K562 (cell line): ENCODE data around the gene ANKRD44. TPM values are rescaled to one million over a fixed set of nuclear protein-coding genes. Genes with fewer than 3 reads are reported as not detected.

Source experiments
- ATAC-seq: fragments of 200-7000 bp; cut with Tn5 transposase; 3 replicates; pipeline ENCODE4 v1.9.1; 2020; ENCODE audit warnings: moderate library complexity
- BruUV-seq: library from RNA; stranded (reverse); fragments of 400-500 nt; replicated peaks from 2 replicates; lab custom pipeline; 2021; lab: Mats Ljungman, UMichigan
- CTCF ChIA-PET: fragments of 300-600 bp; formaldehyde crosslinking; extraction: SDS; loops from one replicate; lab custom pipeline; 2021; ENCODE audit warnings: low intra/inter-chr PET ratio; lab: Yijun Ruan, JAX
- POLR2A ChIA-PET: fragments of 300-600, 350-650 bp; sonication (Branson Sonifier 250); formaldehyde crosslinking; extraction: SDS; loops from one replicate; lab custom pipeline; 2021; ENCODE audit warnings: antibody characterized with exemption, inconsistent platforms; lab: Yijun Ruan, JAX
- DNase-seq, 4 experiments: peaks; one replicate each; pipeline versions ENCODE4 v3.0.0 to v3.0.0-alpha.2; 2011 to 2018; ENCODE audit warnings: low spot score in 3 of 4, mixed read lengths in 3 of 4; ENCODE audit errors: extremely low read depth in 1 of 4
- FAIRE-seq: peaks from 2 replicates; lab custom pipeline; 2011; peaks lifted over from hg19 to GRCh38; lab: Jason Lieb, UNC
- H2AFZ ChIP-seq: 2 replicates; pipeline ENCODE4 v1.6.0; 2011; ENCODE audit warnings: low read depth, low read length, control low read depth, inconsistent platforms
- H3K27ac ChIP-seq: fragments of 200-600 bp; 3 replicates; pipeline ENCODE4 v1.8.0; 2011; ENCODE audit warnings: low read depth, mild to moderate bottlenecking, control low read depth, inconsistent platforms, low read length, moderate library complexity, mixed read lengths; ENCODE audit errors: extremely low read depth
- H3K27me3 ChIP-seq, 2 experiments: fragments of 300-600 bp in 1 of 2; 2 replicates in 1 of 2; 3 replicates in 1 of 2; pipeline versions ENCODE4 v1.6.0 to v1.8.0; 2011; ENCODE audit warnings: inconsistent platforms in 2 of 2, low read length in 2 of 2, mild to moderate bottlenecking in 1 of 2, mixed read lengths in 1 of 2, moderate library complexity in 1 of 2; ENCODE audit not compliant: control insufficient read depth in 2 of 2, insufficient read depth in 2 of 2
- H3K36me3 ChIP-seq: fragments of 300-600 bp; 3 replicates; pipeline ENCODE4 v1.8.0; 2011; ENCODE audit warnings: mild to moderate bottlenecking, low read length, inconsistent platforms; ENCODE audit not compliant: control insufficient read depth, insufficient read depth
- H3K4me1 ChIP-seq, 2 experiments: fragments of 200-600 bp in 1 of 2; replicated peaks in 1 of 2; 2 replicates in 1 of 2; 3 replicates in 1 of 2; pipeline versions ENCODE4 v1.5.1 to v1.8.0; 2011; ENCODE audit warnings: inconsistent platforms in 2 of 2, low read length in 2 of 2, mild to moderate bottlenecking in 1 of 2, mixed read lengths in 1 of 2, moderate library complexity in 1 of 2; ENCODE audit not compliant: control insufficient read depth in 2 of 2, insufficient read depth in 2 of 2
- H3K4me2 ChIP-seq: 2 replicates; pipeline ENCODE4 v1.6.1; 2011; ENCODE audit warnings: low read length, control low read depth, inconsistent platforms, mixed read lengths; ENCODE audit not compliant: insufficient read depth
- H3K4me3 ChIP-seq: fragments of 200-600 bp; sonication (generic), shearing (Covaris generic); 2 replicates; pipeline ENCODE4 v1.5.1; 2016; ENCODE audit warnings: control low read depth, inconsistent platforms
- H3K79me2 ChIP-seq: fragments of 200-600 bp; 3 replicates; pipeline ENCODE4 v1.8.0; 2011; ENCODE audit warnings: low read length, inconsistent platforms; ENCODE audit not compliant: control insufficient read depth, insufficient read depth
- H3K9ac ChIP-seq, 2 experiments: 2 replicates each; pipeline versions ENCODE4 v1.6.0 to v1.6.1; 2011; ENCODE audit warnings: low read depth in 2 of 2, low read length in 2 of 2, control low read depth in 1 of 2, inconsistent platforms in 1 of 2, mild to moderate bottlenecking in 1 of 2, mixed read lengths in 1 of 2; ENCODE audit not compliant: insufficient read depth in 1 of 2
- H3K9me1 ChIP-seq: one replicate; pipeline ENCODE4 v1.6.0; 2011; ENCODE audit warnings: inconsistent platforms, mild to moderate bottlenecking, low read length, moderate library complexity; ENCODE audit not compliant: control insufficient read depth, insufficient read depth
- H3K9me3 ChIP-seq: replicated peaks from 2 replicates; pipeline ENCODE4 v1.5.1; 2011; ENCODE audit warnings: low read depth, low read length, inconsistent platforms; ENCODE audit not compliant: control insufficient read depth, insufficient read depth
- H4K20me1 ChIP-seq: replicated peaks from 2 replicates; pipeline ENCODE4 v1.6.1; 2011; ENCODE audit warnings: low read length, inconsistent platforms, mixed read lengths; ENCODE audit not compliant: control insufficient read depth, insufficient read depth
- CXXC5 ChIP-seq: fragments of 250-450 bp; sonication (Bioruptor Pico); IDR thresholded peaks from 2 replicates; pipeline ENCODE4 v1.8.0; 2022; ENCODE audit warnings: inconsistent platforms, mild to moderate bottlenecking, moderate library complexity
- EGR1 ChIP-seq: fragments of 450-650 bp; conservative IDR thresholded peaks from 2 replicates; pipeline ENCODE4 v1.6.1; 2017; ENCODE audit warnings: mild to moderate bottlenecking
- HDGF ChIP-seq: fragments of 450-650 bp; IDR thresholded peaks from 2 replicates; pipeline ENCODE4 v1.6.1; 2016
- HLTF ChIP-seq: fragments of 450-650 bp; IDR thresholded peaks from 2 replicates; pipeline ENCODE4 v1.6.1; 2016
- NFYB ChIP-seq: IDR thresholded peaks from 2 replicates; pipeline ENCODE4 v1.6.1; 2011; ENCODE audit warnings: mild to moderate bottlenecking, moderate library complexity; ENCODE audit not compliant: insufficient read length; ENCODE audit errors: extremely low read depth
- TEAD4 ChIP-seq, 2 experiments: sonication (generic) in 1 of 2; formaldehyde crosslinking in 1 of 2; IDR thresholded peaks; 2 replicates each; pipeline versions ENCODE4 v1.6.1 to v1.8.0; 2012 to 2022; ENCODE audit warnings: borderline replicate concordance in 1 of 2, inconsistent platforms in 1 of 2, low read length in 1 of 2, mild to moderate bottlenecking in 1 of 2, missing genetic modification reagents in 1 of 2
- XRCC4 ChIP-seq: IDR thresholded peaks from one replicate; pipeline ENCODE4 v1.6.1; 2011; ENCODE audit not compliant: insufficient read depth, insufficient read length; ENCODE audit errors: extremely low read depth
- ZEB2 ChIP-seq: fragments of 450-650 bp; IDR thresholded peaks from 2 replicates; pipeline ENCODE4 v1.6.1; 2016
- WGBS: fragments of 100-300 bp; shearing (Covaris generic); methylation state at CpG from one replicate; pipeline ENCODE4 v1.1.6; 2016; ENCODE audit warnings: low coverage, mixed read lengths; ENCODE audit not compliant: insufficient coverage; ENCODE audit errors: missing lambda C conversion rate; 5-methylcytosine and 5-hydroxymethylcytosine counted together
- in situ Hi-C: fragments of 300-500 bp; cut with MboI; formaldehyde crosslinking; loops from 4 replicates; pipeline ENCODE4 v1.15.0; 2018; ENCODE audit warnings: inconsistent platforms, mixed read lengths
- intact Hi-C: fragments of 100-400 bp; cut with micrococcal nuclease; formaldehyde crosslinking; loops from 2 replicates; pipeline ENCODE4 v1.14.2; 2022
- polyA plus RNA-seq, 8 experiments: library from polyadenylated mRNA; depleted of rRNA in 4 of 8; stranded (reverse) in 5 of 8; unstranded in 3 of 8; fragments of >200 nt; fragmentation: Nextera tagmentation in 2 of 8; fragmentation: Illumina TruSeq in 1 of 8; extraction: Ambion mirVana in 2 of 8; extraction: Trizol in 1 of 8; gene quantifications; 2 replicates each; pipeline versions ENCODE4 v1.2.1 to v1.2.3, GENCODE V29; 2011 to 2014; ENCODE audit warnings: inconsistent platforms in 1 of 8, missing spikeins in 1 of 8
- total RNA-seq, 7 experiments: library from RNA; depleted of rRNA in 6 of 7; stranded (reverse); fragments of >200 nt in 6 of 7; fragmentation: Illumina TruSeq in 2 of 7; extraction: Trizol in 2 of 7; gene quantifications; 2 replicates each; pipeline versions ENCODE4 v1.2.1 to v1.2.3, GENCODE V29; 2011 to 2021; ENCODE audit warnings: low replicate concordance in 1 of 7
- TF ChIP-seq, protein P1 (sequence below): fragments of 450-650 bp; formaldehyde crosslinking; IDR thresholded peaks from 2 replicates; pipeline ENCODE4 v1.4.0; 2020; ENCODE audit warnings: mild to moderate bottlenecking
- TF ChIP-seq, protein P2 (sequence below), 2 experiments: fragments of 450-650 bp in 1 of 2; sonication (generic) in 1 of 2; formaldehyde crosslinking in 1 of 2; IDR thresholded peaks; 2 replicates each; pipeline versions ENCODE4 v1.7.1 to v1.9.0; 2016 to 2022; ENCODE audit warnings: inconsistent platforms in 1 of 2, mild to moderate bottlenecking in 1 of 2, missing genetic modification reagents in 1 of 2
- TF ChIP-seq, protein P3 (sequence below): fragments of 250-450 bp; sonication (Bioruptor Pico); IDR thresholded peaks from 2 replicates; pipeline ENCODE4 v1.8.0; 2021; ENCODE audit warnings: moderate library complexity, mild to moderate bottlenecking, inconsistent platforms

The ANKRD44 gene
- total and polyA plus RNA-seq, 9 of the 15 experiments (the other 6 are each of a cell fraction or from before 2014, with no cell fraction given): 0.03 to 0.64 (median 0.07) TPM; not detected in 3

DNA sequence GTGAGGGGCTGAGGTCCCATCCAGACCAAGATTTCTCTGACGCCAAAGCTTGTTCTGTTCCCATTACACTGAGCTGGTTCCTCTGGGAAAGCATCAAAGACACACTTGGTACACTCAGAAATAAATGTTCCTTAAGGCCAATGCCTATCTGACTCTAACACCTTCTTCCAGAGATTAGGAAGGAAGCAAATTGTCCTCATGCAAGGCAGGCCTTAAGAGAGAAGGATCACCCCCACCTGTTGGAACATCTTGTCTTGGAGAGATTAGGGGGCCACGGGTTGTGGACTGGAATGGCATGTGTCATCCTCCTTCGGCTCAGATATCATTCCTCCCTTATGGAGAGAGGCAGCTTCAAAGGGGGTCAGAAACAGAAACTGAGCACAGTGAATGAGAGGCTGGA lies 100.2 kb downstream of the ANKRD44 start:
- Histone ChIP-seq H3K9me3 (no peaks in the 10 kb centered on the region), H4K20me1 (no peaks in the 10 kb centered on the region; the same call in 1 of the 2 replicates), H3K27ac (no peak overlapping the region), H3K9me1 (no peaks in the 10 kb centered on the region), H2AFZ (no peak overlapping the region), H3K9ac (no peak overlapping the region), H3K4me3 (no peak overlapping the region), H3K79me2 (no peaks in the 10 kb centered on the region), H3K4me1 (peaks cover 0 to 14% of the 10 kb centered on the region in 2 experiments; a peak in 3 of 5 replicates), H3K36me3 (no peaks in the 10 kb centered on the region), H3K4me2 (peak overlapping the region; percentile 46; the same call in 1 of the 2 replicates), H3K27me3 (peaks cover 0 to 7% of the 10 kb centered on the region in 2 experiments; a peak in 2 of 5 replicates)
- 0% methylated on average over 3 of the region's 3 CpGs for WGBS
- in situ Hi-C loops: no loop called here
- DNase-seq (peak; percentile 8 to 50 (median 20)), ATAC-seq (peak; percentile 55; the same call in 2 of the 3 replicates), FAIRE-seq (no peak)
- ChIA-PET POLR2A (no interaction called here), CTCF (no interaction called here)
- no TSS peak for BruUV-seq
- intact Hi-C loops: no loop called here
- TF ChIP-seq, protein P1, sequence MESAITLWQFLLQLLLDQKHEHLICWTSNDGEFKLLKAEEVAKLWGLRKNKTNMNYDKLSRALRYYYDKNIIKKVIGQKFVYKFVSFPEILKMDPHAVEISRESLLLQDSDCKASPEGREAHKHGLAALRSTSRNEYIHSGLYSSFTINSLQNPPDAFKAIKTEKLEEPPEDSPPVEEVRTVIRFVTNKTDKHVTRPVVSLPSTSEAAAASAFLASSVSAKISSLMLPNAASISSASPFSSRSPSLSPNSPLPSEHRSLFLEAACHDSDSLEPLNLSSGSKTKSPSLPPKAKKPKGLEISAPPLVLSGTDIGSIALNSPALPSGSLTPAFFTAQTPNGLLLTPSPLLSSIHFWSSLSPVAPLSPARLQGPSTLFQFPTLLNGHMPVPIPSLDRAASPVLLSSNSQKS: no peak
- TF ChIP-seq XRCC4 (no peak), ZEB2 (no peak), NFYB (no peak), EGR1 (no peak), CXXC5 (no peak), HLTF (no peak), TEAD4 (IDR thresholded peaks at IDR 0.05; ENCODE audit: low read length) (peak; percentile 63), TEAD4 (CRISPR knock-in tag; IDR thresholded peaks at IDR 0.05; ENCODE audit: borderline replicate concordance) (no peak), HDGF (no peak)
- TF ChIP-seq, protein P2, sequence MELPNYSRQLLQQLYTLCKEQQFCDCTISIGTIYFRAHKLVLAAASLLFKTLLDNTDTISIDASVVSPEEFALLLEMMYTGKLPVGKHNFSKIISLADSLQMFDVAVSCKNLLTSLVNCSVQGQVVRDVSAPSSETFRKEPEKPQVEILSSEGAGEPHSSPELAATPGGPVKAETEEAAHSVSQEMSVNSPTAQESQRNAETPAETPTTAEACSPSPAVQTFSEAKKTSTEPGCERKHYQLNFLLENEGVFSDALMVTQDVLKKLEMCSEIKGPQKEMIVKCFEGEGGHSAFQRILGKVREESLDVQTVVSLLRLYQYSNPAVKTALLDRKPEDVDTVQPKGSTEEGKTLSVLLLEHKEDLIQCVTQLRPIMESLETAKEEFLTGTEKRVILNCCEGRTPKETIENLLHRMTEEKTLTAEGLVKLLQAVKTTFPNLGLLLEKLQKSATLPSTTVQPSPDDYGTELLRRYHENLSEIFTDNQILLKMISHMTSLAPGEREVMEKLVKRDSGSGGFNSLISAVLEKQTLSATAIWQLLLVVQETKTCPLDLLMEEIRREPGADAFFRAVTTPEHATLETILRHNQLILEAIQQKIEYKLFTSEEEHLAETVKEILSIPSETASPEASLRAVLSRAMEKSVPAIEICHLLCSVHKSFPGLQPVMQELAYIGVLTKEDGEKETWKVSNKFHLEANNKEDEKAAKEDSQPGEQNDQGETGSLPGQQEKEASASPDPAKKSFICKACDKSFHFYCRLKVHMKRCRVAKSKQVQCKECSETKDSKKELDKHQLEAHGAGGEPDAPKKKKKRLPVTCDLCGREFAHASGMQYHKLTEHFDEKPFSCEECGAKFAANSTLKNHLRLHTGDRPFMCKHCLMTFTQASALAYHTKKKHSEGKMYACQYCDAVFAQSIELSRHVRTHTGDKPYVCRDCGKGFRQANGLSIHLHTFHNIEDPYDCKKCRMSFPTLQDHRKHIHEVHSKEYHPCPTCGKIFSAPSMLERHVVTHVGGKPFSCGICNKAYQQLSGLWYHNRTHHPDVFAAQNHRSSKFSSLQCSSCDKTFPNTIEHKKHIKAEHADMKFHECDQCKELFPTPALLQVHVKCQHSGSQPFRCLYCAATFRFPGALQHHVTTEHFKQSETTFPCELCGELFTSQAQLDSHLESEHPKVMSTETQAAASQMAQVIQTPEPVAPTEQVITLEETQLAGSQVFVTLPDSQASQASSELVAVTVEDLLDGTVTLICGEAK (IDR thresholded peaks at IDR 0.05): no peak
- TF ChIP-seq, protein P2 (CRISPR knock-in tag; IDR thresholded peaks at IDR 0.05): no peak
- TF ChIP-seq, protein P3, sequence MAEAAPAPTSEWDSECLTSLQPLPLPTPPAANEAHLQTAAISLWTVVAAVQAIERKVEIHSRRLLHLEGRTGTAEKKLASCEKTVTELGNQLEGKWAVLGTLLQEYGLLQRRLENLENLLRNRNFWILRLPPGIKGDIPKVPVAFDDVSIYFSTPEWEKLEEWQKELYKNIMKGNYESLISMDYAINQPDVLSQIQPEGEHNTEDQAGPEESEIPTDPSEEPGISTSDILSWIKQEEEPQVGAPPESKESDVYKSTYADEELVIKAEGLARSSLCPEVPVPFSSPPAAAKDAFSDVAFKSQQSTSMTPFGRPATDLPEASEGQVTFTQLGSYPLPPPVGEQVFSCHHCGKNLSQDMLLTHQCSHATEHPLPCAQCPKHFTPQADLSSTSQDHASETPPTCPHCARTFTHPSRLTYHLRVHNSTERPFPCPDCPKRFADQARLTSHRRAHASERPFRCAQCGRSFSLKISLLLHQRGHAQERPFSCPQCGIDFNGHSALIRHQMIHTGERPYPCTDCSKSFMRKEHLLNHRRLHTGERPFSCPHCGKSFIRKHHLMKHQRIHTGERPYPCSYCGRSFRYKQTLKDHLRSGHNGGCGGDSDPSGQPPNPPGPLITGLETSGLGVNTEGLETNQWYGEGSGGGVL (CRISPR knock-in tag): no peak
